Activated naive CD4-positive, alpha-beta T cell treated with anti-CD3 and anti-CD28 coated beads, Interleukin-2, amount 50 U/mL, for 24 hours (primary cell): ENCODE data around the gene SLC18B1.
"Not testable (repeated sequence)": the region's sequence is repeated elsewhere in the genome, so short reads cannot be mapped to it uniquely, and the experiment has no call there.

Experiments used
- H3K27ac Mint-ChIP-seq: one replicate; pipeline ENCODE4 v1.8.0; 2021; ENCODE audit warnings: mild to moderate bottlenecking, mixed read lengths
- H3K27me3 Mint-ChIP-seq: one replicate; pipeline ENCODE4 v1.8.0; 2021; ENCODE audit warnings: mixed read lengths
- H3K36me3 Mint-ChIP-seq: one replicate; pipeline ENCODE4 v1.8.0; 2021; ENCODE audit warnings: mixed read lengths
- H3K4me1 Mint-ChIP-seq: one replicate; pipeline ENCODE4 v1.8.0; 2021; ENCODE audit warnings: mixed read lengths
- H3K4me3 Mint-ChIP-seq: one replicate; pipeline ENCODE4 v1.8.0; 2021; ENCODE audit warnings: mild to moderate bottlenecking, mixed read lengths
- H3K9me3 Mint-ChIP-seq: one replicate; pipeline ENCODE4 v1.8.0; 2021; ENCODE audit warnings: mixed read lengths

SLC18B1 gene

DNA sequence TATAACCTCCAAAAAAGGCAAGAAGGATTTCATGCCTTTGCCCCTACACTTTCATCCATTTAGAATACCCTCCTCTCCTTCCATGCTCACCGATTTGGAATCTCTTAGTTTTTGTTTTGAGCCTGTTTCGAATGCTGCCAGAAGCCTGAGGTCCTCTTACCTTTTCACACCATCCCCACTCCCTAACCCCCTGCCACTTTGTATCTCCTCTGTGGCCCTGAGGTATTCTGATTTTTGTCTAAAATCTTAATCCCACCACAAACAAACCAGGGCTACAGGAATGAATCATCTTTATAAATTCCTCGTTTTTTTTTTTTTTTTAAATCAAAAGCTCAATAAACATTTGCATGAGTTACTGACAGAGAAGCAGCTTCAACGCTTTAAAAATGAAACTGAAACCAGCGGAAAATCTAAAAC lies 14.3 kb upstream of the SLC18B1 start:
- H3K36me3 Mint-ChIP-seq: peaks cover 31% of the 10 kb centered on the region
- no peaks in the 10 kb centered on the region for H3K9me3 Mint-ChIP-seq
- H3K4me1 Mint-ChIP-seq: peaks cover 26% of the 10 kb centered on the region
- peak overlapping the region; percentile 97 for H3K4me3 Mint-ChIP-seq
- H3K27me3 Mint-ChIP-seq: no peaks in the 10 kb centered on the region
- peak overlapping the region; percentile 99 for H3K27ac Mint-ChIP-seq

- Mint-ChIP-seq H3K9me3 (no peaks in the 10 kb centered on the region), H3K27me3 (no peaks in the 10 kb centered on the region)
Measured at GRCh38 chr6:132812255-132812732, 13.9 kb upstream of the SLC18B1 start.

DNA sequence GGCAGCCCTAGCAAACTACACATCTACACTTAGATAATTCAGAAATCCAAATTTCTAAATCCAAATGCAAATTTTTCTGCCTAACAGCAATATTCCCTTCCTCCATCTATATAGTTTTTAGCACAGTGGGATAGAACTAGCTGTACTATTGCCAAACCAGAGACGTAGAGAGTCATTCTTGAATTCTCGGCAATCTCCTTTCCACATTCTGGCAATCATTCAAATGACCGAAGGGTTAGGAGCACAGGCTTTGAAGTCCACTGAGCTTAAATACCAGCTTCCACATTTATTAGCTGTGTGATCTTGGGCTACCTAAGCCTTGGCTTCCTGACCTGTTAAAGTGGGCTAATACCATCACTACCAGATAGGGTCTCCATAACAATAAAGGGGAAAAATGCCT lies 12.8 kb upstream of the SLC18B1 start:
- H3K27ac Mint-ChIP-seq: no peak overlapping the region
- no peak overlapping the region for H3K4me3 Mint-ChIP-seq

More at GRCh38 chr6:132812255-132812732, 13.9 kb upstream of the SLC18B1 start:
- H3K4me1 Mint-ChIP-seq: peaks cover 21% of the 10 kb centered on the region
- peaks cover 26% of the 10 kb centered on the region for H3K36me3 Mint-ChIP-seq
- peak overlapping the region; percentile 99 for H3K27ac Mint-ChIP-seq
- peak overlapping the region; percentile 97 for H3K4me3 Mint-ChIP-seq

DNA sequence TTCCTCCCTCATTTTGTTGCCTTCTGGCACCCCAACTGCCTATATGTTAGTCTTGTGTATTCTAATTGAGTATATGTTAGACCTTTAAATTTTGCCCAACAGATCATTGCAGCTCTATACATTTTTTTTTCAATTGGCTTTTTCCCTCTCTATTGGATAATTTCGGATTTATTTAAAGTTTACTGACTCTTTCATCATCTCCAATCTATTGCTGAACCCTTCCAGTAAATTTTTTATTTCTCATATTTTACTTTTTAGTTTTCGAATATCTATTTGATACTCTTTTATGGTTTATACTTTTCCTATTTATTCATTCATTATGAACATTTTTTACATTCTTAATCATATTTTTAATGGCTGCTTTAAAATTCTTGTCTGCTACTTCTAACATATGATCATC lies 7.1 kb upstream of the SLC18B1 start:
- H3K9me3 Mint-ChIP-seq: no peaks in the 10 kb centered on the region
- H3K4me3 Mint-ChIP-seq: no peak overlapping the region
- H3K36me3 Mint-ChIP-seq: no peaks in the 10 kb centered on the region
- H3K27me3 Mint-ChIP-seq: no peaks in the 10 kb centered on the region
- peaks cover 13% of the 10 kb centered on the region for H3K4me1 Mint-ChIP-seq
- H3K27ac Mint-ChIP-seq: no peak overlapping the region

More for the DNA sequence above, 12.8 kb upstream of the SLC18B1 start:
- H3K4me1 Mint-ChIP-seq: peaks cover 15% of the 10 kb centered on the region
- H3K9me3 Mint-ChIP-seq: no peaks in the 10 kb centered on the region
- no peaks in the 10 kb centered on the region for H3K27me3 Mint-ChIP-seq
- peaks cover 20% of the 10 kb centered on the region for H3K36me3 Mint-ChIP-seq

GRCh38 chr6:132804251-132804650 lies 5.8 kb upstream of the SLC18B1 start:
- Mint-ChIP-seq H3K36me3 (no peaks in the 10 kb centered on the region), H3K9me3 (no peaks in the 10 kb centered on the region), H3K27ac (no peak overlapping the region), H3K27me3 (no peaks in the 10 kb centered on the region), H3K4me1 (peaks cover 14% of the 10 kb centered on the region), H3K4me3 (no peak overlapping the region)

DNA sequence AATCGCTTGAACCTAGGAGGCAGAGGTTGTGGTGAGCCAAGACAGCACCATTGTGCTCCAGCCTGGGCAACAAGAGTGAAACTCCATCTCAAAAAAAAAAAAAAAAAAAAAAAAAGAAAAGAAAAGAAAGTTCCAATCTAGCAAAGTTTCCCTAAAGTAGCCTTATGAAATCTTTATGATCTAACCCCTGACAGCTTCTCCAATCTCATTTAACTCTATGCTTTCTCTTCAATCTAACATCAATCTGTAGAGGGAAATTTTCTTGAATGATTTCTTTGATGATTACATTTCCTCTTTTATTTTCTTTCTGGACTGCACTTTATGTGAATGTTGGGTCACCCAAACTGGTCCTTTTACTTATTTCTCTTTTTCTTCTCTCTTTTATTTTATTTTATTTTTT lies 2.2 kb upstream of the SLC18B1 start:
- H3K36me3 Mint-ChIP-seq: no peaks in the 10 kb centered on the region
- no peaks in the 10 kb centered on the region for H3K9me3 Mint-ChIP-seq
- peak overlapping the region; percentile 30 for H3K27ac Mint-ChIP-seq
- H3K27me3 Mint-ChIP-seq: no peaks in the 10 kb centered on the region
- no peak overlapping the region for H3K4me3 Mint-ChIP-seq
- peaks cover 26% of the 10 kb centered on the region for H3K4me1 Mint-ChIP-seq

- H3K27ac Mint-ChIP-seq: no peak overlapping the region
- peaks cover 3% of the 10 kb centered on the region for H3K36me3 Mint-ChIP-seq
- no peaks in the 10 kb centered on the region for H3K9me3 Mint-ChIP-seq
Measured at GRCh38 chr6:132798869-132799538, 567 bp upstream of the SLC18B1 start.

GRCh38 chr6:132795461-132795860 lies 3.0 kb downstream of the SLC18B1 start:
- H3K4me1 Mint-ChIP-seq: peaks cover 37% of the 10 kb centered on the region
- H3K9me3 Mint-ChIP-seq: no peaks in the 10 kb centered on the region
- H3K4me3 Mint-ChIP-seq: no peak overlapping the region
- peaks cover 9% of the 10 kb centered on the region for H3K36me3 Mint-ChIP-seq
- H3K27me3 Mint-ChIP-seq: no peaks in the 10 kb centered on the region
- H3K27ac Mint-ChIP-seq: no peak overlapping the region

More at GRCh38 chr6:132798869-132799538, 567 bp upstream of the SLC18B1 start:
- no peak overlapping the region for H3K4me3 Mint-ChIP-seq
- no peaks in the 10 kb centered on the region for H3K27me3 Mint-ChIP-seq
- H3K4me1 Mint-ChIP-seq: peaks cover 37% of the 10 kb centered on the region

DNA sequence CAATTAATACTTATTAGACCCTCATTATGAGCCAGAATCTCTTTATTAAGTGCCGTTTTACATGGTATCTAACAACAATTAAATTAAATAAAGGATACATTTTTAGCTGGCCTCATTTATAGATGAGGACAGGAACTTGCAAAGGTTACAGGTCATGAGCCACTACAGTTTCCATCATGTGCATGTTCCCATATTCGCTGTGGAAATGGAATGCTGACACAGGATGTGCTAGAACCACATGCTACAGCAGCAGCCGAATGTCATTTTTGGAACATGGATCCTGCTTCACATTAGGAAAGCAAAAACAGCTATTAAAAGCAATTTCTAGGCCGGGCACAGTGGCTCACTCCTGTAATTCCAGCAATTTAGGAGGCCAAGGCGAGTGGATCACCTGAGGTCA lies 5.9 kb downstream of the SLC18B1 start:
- Mint-ChIP-seq H3K27ac (no peak overlapping the region), H3K4me3 (no peak overlapping the region), H3K9me3 (no peaks in the 10 kb centered on the region), H3K4me1 (peaks cover 39% of the 10 kb centered on the region), H3K36me3 (peaks cover 16% of the 10 kb centered on the region), H3K27me3 (no peaks in the 10 kb centered on the region)

GRCh38 chr6:132790450-132790849 lies 8.0 kb downstream of the SLC18B1 start:
- H3K27ac Mint-ChIP-seq: no peak overlapping the region

DNA sequence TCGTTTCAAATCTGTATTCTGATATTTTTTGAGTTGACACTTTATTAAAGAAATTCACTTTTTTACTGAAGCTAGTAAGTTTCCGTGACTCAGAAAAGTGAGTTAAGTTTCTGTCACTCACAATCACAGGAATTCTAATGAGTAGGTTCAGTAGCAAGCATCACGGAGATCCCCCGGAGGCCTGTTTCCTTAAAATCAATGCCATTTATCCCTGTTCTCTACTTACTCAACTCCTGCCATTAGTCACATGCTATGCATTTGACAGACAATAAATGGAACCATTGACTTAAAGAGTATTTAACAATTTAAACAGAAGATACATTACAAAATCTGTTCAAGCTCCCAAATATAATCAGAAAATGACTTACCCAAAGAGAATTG lies 9.1 kb downstream of the SLC18B1 start:
- Mint-ChIP-seq H3K4me1 (peaks cover 25% of the 10 kb centered on the region), H3K9me3 (no peaks in the 10 kb centered on the region), H3K36me3 (peaks cover 20% of the 10 kb centered on the region), H3K4me3 (no peak overlapping the region), H3K27me3 (no peaks in the 10 kb centered on the region), H3K27ac (no peak overlapping the region)

More at GRCh38 chr6:132790450-132790849, 8.0 kb downstream of the SLC18B1 start:
- H3K4me1 Mint-ChIP-seq: peaks cover 31% of the 10 kb centered on the region
- H3K36me3 Mint-ChIP-seq: peaks cover 19% of the 10 kb centered on the region
- H3K9me3 Mint-ChIP-seq: no peaks in the 10 kb centered on the region
- H3K27me3 Mint-ChIP-seq: no peaks in the 10 kb centered on the region
- H3K4me3 Mint-ChIP-seq: no peak overlapping the region

DNA sequence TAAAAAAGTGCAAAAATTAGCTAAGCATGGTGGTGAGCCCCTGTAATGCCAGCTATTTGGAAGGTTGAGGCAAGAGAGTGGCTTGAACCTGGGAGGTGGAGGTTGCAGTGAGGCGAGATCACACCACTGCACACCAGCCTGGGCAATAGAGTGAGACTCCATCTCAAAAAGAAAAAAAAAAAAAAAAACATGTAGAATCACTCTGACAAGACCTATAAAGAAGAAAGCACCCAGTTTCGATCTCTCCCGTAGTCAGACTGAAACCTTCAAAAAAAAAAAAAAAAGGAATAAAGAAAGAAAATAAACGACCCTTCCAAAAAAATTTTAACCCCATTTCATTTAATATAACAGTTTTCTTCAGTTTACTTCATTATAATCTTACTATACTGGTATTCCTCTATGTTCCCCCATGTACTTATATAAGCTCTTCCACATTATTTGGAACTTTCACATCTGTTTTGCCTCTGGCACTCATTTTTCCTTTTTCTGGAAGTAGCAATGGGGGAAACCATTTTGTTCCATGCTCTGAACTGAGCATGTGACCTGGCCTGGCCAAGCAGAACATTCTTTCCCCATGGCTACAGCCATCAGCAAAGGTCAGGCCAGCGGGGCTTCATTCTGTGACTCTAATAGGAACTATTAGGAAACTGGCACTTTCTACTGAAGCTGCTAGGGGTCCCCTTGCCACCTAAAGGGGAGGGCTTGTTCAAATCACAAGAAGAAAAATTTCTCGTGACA lies 9.6 kb downstream of the SLC18B1 start:
- H3K27ac Mint-ChIP-seq: no peak overlapping the region
- no peak overlapping the region for H3K4me3 Mint-ChIP-seq
- H3K9me3 Mint-ChIP-seq: no peaks in the 10 kb centered on the region
- peaks cover 19% of the 10 kb centered on the region for H3K36me3 Mint-ChIP-seq
- no peaks in the 10 kb centered on the region for H3K27me3 Mint-ChIP-seq
- peaks cover 22% of the 10 kb centered on the region for H3K4me1 Mint-ChIP-seq

DNA sequence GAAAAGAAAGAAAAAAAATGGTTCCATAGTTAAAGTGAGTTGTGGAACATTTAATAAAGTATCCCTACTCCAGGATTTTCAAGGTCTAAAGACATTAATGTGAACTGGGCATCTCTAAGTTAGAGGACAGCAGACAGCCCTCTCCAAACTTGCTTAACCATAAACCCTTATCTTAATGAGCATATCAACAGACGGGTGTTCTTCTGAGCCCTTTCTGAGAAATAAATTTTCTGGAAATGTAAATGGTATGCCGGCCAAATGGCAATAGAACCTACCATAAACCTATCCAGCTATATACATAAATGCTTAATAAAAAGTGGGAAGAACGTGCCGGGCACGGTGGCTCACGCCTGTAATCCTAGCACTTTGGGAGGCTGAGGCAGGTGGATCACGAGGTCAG lies 12.5 kb downstream of the SLC18B1 start:
- H3K36me3 Mint-ChIP-seq: peaks cover 12% of the 10 kb centered on the region

DNA sequence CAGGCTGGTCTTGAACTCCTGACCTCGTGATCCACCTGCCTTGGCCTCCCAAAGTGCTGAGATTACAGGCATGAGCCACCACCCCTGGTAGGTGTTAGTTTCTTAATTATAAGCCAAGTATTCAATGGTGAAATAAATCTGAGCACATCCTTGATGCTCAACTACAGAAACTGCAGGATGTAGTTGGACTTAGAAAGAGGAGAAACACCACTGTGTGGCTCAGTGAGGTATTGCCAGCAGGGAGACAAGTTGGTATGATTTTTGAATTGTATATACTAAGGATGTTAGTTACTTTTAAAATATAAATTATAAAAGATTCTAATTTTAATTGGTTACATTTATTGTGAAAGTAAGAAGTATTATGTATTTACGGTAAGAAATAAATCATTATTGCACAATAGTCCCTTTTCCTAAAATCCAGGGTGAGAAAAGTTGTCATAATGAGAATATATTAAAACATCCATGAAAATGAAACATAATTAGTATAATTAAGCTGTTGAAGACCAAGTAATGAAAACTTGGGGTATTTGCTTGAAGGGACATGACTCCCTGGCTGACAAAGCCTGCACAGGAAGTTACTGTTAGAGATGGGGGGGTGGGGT lies 17.6 kb downstream of the SLC18B1 start:
- H3K4me1 Mint-ChIP-seq: no peaks in the 10 kb centered on the region
- no peak overlapping the region for H3K4me3 Mint-ChIP-seq
- H3K27me3 Mint-ChIP-seq: no peaks in the 10 kb centered on the region
- no peak overlapping the region for H3K27ac Mint-ChIP-seq
- peaks cover 9% of the 10 kb centered on the region for H3K36me3 Mint-ChIP-seq
- H3K9me3 Mint-ChIP-seq: no peaks in the 10 kb centered on the region

More for the DNA sequence above, 12.5 kb downstream of the SLC18B1 start:
- peaks cover 9% of the 10 kb centered on the region for H3K4me1 Mint-ChIP-seq
- H3K4me3 Mint-ChIP-seq: no peak overlapping the region
- H3K9me3 Mint-ChIP-seq: no peaks in the 10 kb centered on the region
- H3K27ac Mint-ChIP-seq: no peak overlapping the region
- no peaks in the 10 kb centered on the region for H3K27me3 Mint-ChIP-seq

DNA sequence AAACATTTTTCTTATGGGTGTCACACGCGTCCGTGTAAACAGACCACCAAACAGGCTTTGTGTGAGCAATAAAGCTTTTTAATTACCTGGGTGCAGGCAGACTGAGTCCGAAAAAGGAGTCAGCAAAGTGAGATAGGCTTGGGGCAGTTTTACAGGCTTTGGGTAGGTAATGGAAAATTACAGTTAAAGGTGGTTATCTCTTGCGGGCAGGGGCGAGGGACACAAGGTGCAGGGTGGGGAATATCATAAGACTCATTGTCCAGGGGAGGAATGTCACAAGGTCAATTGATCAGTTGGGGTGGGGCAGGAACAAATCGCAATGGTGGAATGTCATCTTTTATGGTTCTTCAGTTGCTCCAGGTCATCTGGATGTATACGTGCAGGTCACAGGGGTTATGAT lies 20.6 kb downstream of the SLC18B1 start:
- H3K9me3 Mint-ChIP-seq, H3K4me1 Mint-ChIP-seq, H3K36me3 Mint-ChIP-seq, H3K27me3 Mint-ChIP-seq, H3K27ac Mint-ChIP-seq, H3K4me3 Mint-ChIP-seq: not testable (repeated sequence)

- no peak overlapping the region for H3K27ac Mint-ChIP-seq
- peaks cover 10% of the 10 kb centered on the region for H3K36me3 Mint-ChIP-seq
- H3K27me3 Mint-ChIP-seq: no peaks in the 10 kb centered on the region
- no peak overlapping the region for H3K4me3 Mint-ChIP-seq
- no peaks in the 10 kb centered on the region for H3K9me3 Mint-ChIP-seq
- peaks cover 23% of the 10 kb centered on the region for H3K4me1 Mint-ChIP-seq
Measured at GRCh38 chr6:132768051-132768517, 30.4 kb downstream of the SLC18B1 start.
